ENCODE measurements around the gene TAS2R20.

- TF ChIP-seq POLR2A (IDR thresholded peaks at IDR 0.05; ENCODE audit: low read length), result no peak
- no peak for TF ChIP-seq GATA1 (IDR thresholded peaks at IDR 0.05; ENCODE audit: low read depth, low read length)
These were observed 28.0 kb upstream of the TAS2R20 start for GRCh38 chr12:11026118-11026517.

Measured in erythroblast (primary cell).